Measurements from ENCODE around the gene FOXP4.

The FOXP4 gene

GRCh38 chr6:41594766-41595165 lies 48.6 kb downstream of the FOXP4 start:
- no peaks in the 10 kb centered on the region for H3K4me1 ChIP-seq (ENCODE audit: control insufficient read depth, insufficient read depth, low read length, poor library complexity, severe bottlenecking)
- H3K36me3 ChIP-seq (ENCODE audit: control insufficient read depth, insufficient read depth, low read length): peaks cover 34% of the 10 kb centered on the region
- 93 to 100% methylated on average over 3 to 4 of the region's 15 CpGs for WGBS, 2 experiments (ENCODE audit: insufficient coverage in 2 of 2)
- no peak overlapping the region for H3K4me3 ChIP-seq (ENCODE audit: extremely low read depth, insufficient read depth, low read length, poor library complexity, severe bottlenecking)
- no peak overlapping the region for H3K27ac ChIP-seq (ENCODE audit: low read depth, low read length, severe bottlenecking)
- no peaks in the 10 kb centered on the region for H3K9me3 ChIP-seq (ENCODE audit: control insufficient read depth, low read length)

- Histone ChIP-seq H3K27ac (ENCODE audit: low read depth, low read length, severe bottlenecking) (no peak overlapping the region), H3K9me3 (ENCODE audit: control insufficient read depth, low read length) (no peaks in the 10 kb centered on the region), H3K4me3 (ENCODE audit: extremely low read depth, insufficient read depth, low read length, poor library complexity, severe bottlenecking) (no peak overlapping the region), H3K36me3 (ENCODE audit: control insufficient read depth, insufficient read depth, low read length) (peaks cover 37% of the 10 kb centered on the region), H3K4me1 (ENCODE audit: control insufficient read depth, insufficient read depth, low read length, poor library complexity, severe bottlenecking) (no peaks in the 10 kb centered on the region)
- 93% methylated on average over 5 to 6 of the region's 6 CpGs for WGBS, 2 experiments (ENCODE audit: insufficient coverage in 2 of 2)
Observed at GRCh38 chr6:41595166-41595565, 49.0 kb downstream of the FOXP4 start.

- 93 to 94% methylated on average over 8 of the region's 10 CpGs for WGBS, 2 experiments (ENCODE audit: insufficient coverage in 2 of 2)
- H3K36me3 ChIP-seq (ENCODE audit: control insufficient read depth, insufficient read depth, low read length): peaks cover 30% of the 10 kb centered on the region
- H3K4me1 ChIP-seq (ENCODE audit: control insufficient read depth, insufficient read depth, low read length, poor library complexity, severe bottlenecking): no peaks in the 10 kb centered on the region
- H3K4me3 ChIP-seq (ENCODE audit: extremely low read depth, insufficient read depth, low read length, poor library complexity, severe bottlenecking): no peak overlapping the region
- no peak overlapping the region for H3K27ac ChIP-seq (ENCODE audit: low read depth, low read length, severe bottlenecking)
- no peaks in the 10 kb centered on the region for H3K9me3 ChIP-seq (ENCODE audit: control insufficient read depth, low read length)
Observed at GRCh38 chr6:41596096-41596685, 50.0 kb downstream of the FOXP4 start.

- 91 to 94% methylated on average over 8 to 9 of the region's 11 CpGs for WGBS, 2 experiments (ENCODE audit: insufficient coverage in 2 of 2)
- Histone ChIP-seq H3K27ac (ENCODE audit: low read depth, low read length, severe bottlenecking) (no peak overlapping the region), H3K4me3 (ENCODE audit: extremely low read depth, insufficient read depth, low read length, poor library complexity, severe bottlenecking) (no peak overlapping the region), H3K36me3 (ENCODE audit: control insufficient read depth, insufficient read depth, low read length) (peaks cover 30% of the 10 kb centered on the region), H3K4me1 (ENCODE audit: control insufficient read depth, insufficient read depth, low read length, poor library complexity, severe bottlenecking) (no peaks in the 10 kb centered on the region), H3K9me3 (ENCODE audit: control insufficient read depth, low read length) (no peaks in the 10 kb centered on the region)
Observed at GRCh38 chr6:41596807-41597206, 50.6 kb downstream of the FOXP4 start.

- WGBS, 2 experiments (ENCODE audit: insufficient coverage in 2 of 2): 89 to 90% methylated on average over 9 to 14 of the region's 19 CpGs
- H3K9me3 ChIP-seq (ENCODE audit: control insufficient read depth, low read length): no peaks in the 10 kb centered on the region
- no peak overlapping the region for H3K4me3 ChIP-seq (ENCODE audit: extremely low read depth, insufficient read depth, low read length, poor library complexity, severe bottlenecking)
- H3K27ac ChIP-seq (ENCODE audit: low read depth, low read length, severe bottlenecking): no peak overlapping the region
- H3K4me1 ChIP-seq (ENCODE audit: control insufficient read depth, insufficient read depth, low read length, poor library complexity, severe bottlenecking): no peaks in the 10 kb centered on the region
- H3K36me3 ChIP-seq (ENCODE audit: control insufficient read depth, insufficient read depth, low read length): peaks cover 26% of the 10 kb centered on the region
Observed at GRCh38 chr6:41597246-41598000, 51.2 kb downstream of the FOXP4 start.

- 93 to 96% methylated on average over 2 to 6 of the region's 8 CpGs for WGBS, 2 experiments (ENCODE audit: insufficient coverage in 2 of 2)
- H3K27ac ChIP-seq (ENCODE audit: low read depth, low read length, severe bottlenecking): no peak overlapping the region
- peaks cover 16% of the 10 kb centered on the region for H3K36me3 ChIP-seq (ENCODE audit: control insufficient read depth, insufficient read depth, low read length)
- H3K4me3 ChIP-seq (ENCODE audit: extremely low read depth, insufficient read depth, low read length, poor library complexity, severe bottlenecking): no peak overlapping the region
- no peaks in the 10 kb centered on the region for H3K9me3 ChIP-seq (ENCODE audit: control insufficient read depth, low read length)
- H3K4me1 ChIP-seq (ENCODE audit: control insufficient read depth, insufficient read depth, low read length, poor library complexity, severe bottlenecking): no peaks in the 10 kb centered on the region
Observed at GRCh38 chr6:41598670-41599014, 52.5 kb downstream of the FOXP4 start.

- WGBS, 2 experiments (ENCODE audit: insufficient coverage in 2 of 2): 88 to 94% methylated on average over 14 to 16 of the region's 21 CpGs
Observed at GRCh38 chr6:41599015-41599851, 53.1 kb downstream of the FOXP4 start.

GRCh38 chr6:41599852-41600445 lies 53.8 kb downstream of the FOXP4 start:
- no peaks in the 10 kb centered on the region for H3K9me3 ChIP-seq (ENCODE audit: control insufficient read depth, low read length)
- 80 to 86% methylated on average over 3 to 8 of the region's 14 CpGs for WGBS, 2 experiments (ENCODE audit: insufficient coverage in 2 of 2)
- no peak overlapping the region for H3K27ac ChIP-seq (ENCODE audit: low read depth, low read length, severe bottlenecking)
- H3K4me3 ChIP-seq (ENCODE audit: extremely low read depth, insufficient read depth, low read length, poor library complexity, severe bottlenecking): no peak overlapping the region
- H3K36me3 ChIP-seq (ENCODE audit: control insufficient read depth, insufficient read depth, low read length): peaks cover 16% of the 10 kb centered on the region
- H3K4me1 ChIP-seq (ENCODE audit: control insufficient read depth, insufficient read depth, low read length, poor library complexity, severe bottlenecking): no peaks in the 10 kb centered on the region

More at GRCh38 chr6:41599015-41599851, 53.1 kb downstream of the FOXP4 start:
- H3K4me1 ChIP-seq (ENCODE audit: control insufficient read depth, insufficient read depth, low read length, poor library complexity, severe bottlenecking): no peaks in the 10 kb centered on the region
- peaks cover 16% of the 10 kb centered on the region for H3K36me3 ChIP-seq (ENCODE audit: control insufficient read depth, insufficient read depth, low read length)
- no peaks in the 10 kb centered on the region for H3K9me3 ChIP-seq (ENCODE audit: control insufficient read depth, low read length)
- H3K27ac ChIP-seq (ENCODE audit: low read depth, low read length, severe bottlenecking): no peak overlapping the region
- H3K4me3 ChIP-seq (ENCODE audit: extremely low read depth, insufficient read depth, low read length, poor library complexity, severe bottlenecking): no peak overlapping the region

GRCh38 chr6:41600499-41601247 lies 54.5 kb downstream of the FOXP4 start:
- no peak overlapping the region for H3K27ac ChIP-seq (ENCODE audit: low read depth, low read length, severe bottlenecking)
- no peaks in the 10 kb centered on the region for H3K9me3 ChIP-seq (ENCODE audit: control insufficient read depth, low read length)
- H3K4me3 ChIP-seq (ENCODE audit: extremely low read depth, insufficient read depth, low read length, poor library complexity, severe bottlenecking): no peak overlapping the region
- H3K4me1 ChIP-seq (ENCODE audit: control insufficient read depth, insufficient read depth, low read length, poor library complexity, severe bottlenecking): no peaks in the 10 kb centered on the region
- peaks cover 16% of the 10 kb centered on the region for H3K36me3 ChIP-seq (ENCODE audit: control insufficient read depth, insufficient read depth, low read length)
- 77 to 84% methylated on average over 11 to 19 of the region's 22 CpGs for WGBS, 2 experiments (ENCODE audit: insufficient coverage in 2 of 2)

GRCh38 chr6:41601248-41601549 lies 55.0 kb downstream of the FOXP4 start:
- 81 to 90% methylated on average over 2 to 5 of the region's 6 CpGs for WGBS, 2 experiments (ENCODE audit: insufficient coverage in 2 of 2)
- Histone ChIP-seq H3K4me3 (ENCODE audit: extremely low read depth, insufficient read depth, low read length, poor library complexity, severe bottlenecking) (no peak overlapping the region), H3K27ac (ENCODE audit: low read depth, low read length, severe bottlenecking) (no peak overlapping the region), H3K36me3 (ENCODE audit: control insufficient read depth, insufficient read depth, low read length) (peaks cover 13% of the 10 kb centered on the region), H3K4me1 (ENCODE audit: control insufficient read depth, insufficient read depth, low read length, poor library complexity, severe bottlenecking) (no peaks in the 10 kb centered on the region), H3K9me3 (ENCODE audit: control insufficient read depth, low read length) (no peaks in the 10 kb centered on the region)
